HG03045 (cell line): ENCODE data around the gene PFKFB2.

Experiments used
- ATAC-seq: cut with Tn5 transposase; IDR thresholded peaks from one replicate; pipeline ENCODE4 v1.9.1; 2021; ENCODE audit warnings: mild to moderate bottlenecking, moderate library complexity; ENCODE audit not compliant: unreplicated experiment

PFKFB2 gene

GRCh38 chr1:207021876-207022596 is 31.0 kb upstream of the PFKFB2 start:
- ATAC-seq: no peak

GRCh38 chr1:207022996-207023679 is 29.9 kb upstream of the PFKFB2 start:
- no peak for ATAC-seq

GRCh38 chr1:207024202-207025145 is 28.6 kb upstream of the PFKFB2 start:
- ATAC-seq: no peak

GRCh38 chr1:207025146-207025880 is 27.8 kb upstream of the PFKFB2 start:
- no peak for ATAC-seq

- ATAC-seq: no peak
Observed at GRCh38 chr1:207026104-207026534, 27.0 kb upstream of the PFKFB2 start.

GRCh38 chr1:207027206-207027777 is 25.8 kb upstream of the PFKFB2 start:
- ATAC-seq: no peak

GRCh38 chr1:207027921-207028320 is 25.2 kb upstream of the PFKFB2 start:
- ATAC-seq: no peak

GRCh38 chr1:207028884-207029650 is 24.0 kb upstream of the PFKFB2 start:
- ATAC-seq: no peak

- ATAC-seq: no peak
Observed at GRCh38 chr1:207029701-207030521, 23.2 kb upstream of the PFKFB2 start.

- no peak for ATAC-seq
Observed at GRCh38 chr1:207030522-207031009, 22.5 kb upstream of the PFKFB2 start.

- no peak for ATAC-seq
Observed at GRCh38 chr1:207031016-207031415, 22.1 kb upstream of the PFKFB2 start.

GRCh38 chr1:207031632-207032264 is 21.3 kb upstream of the PFKFB2 start:
- ATAC-seq: no peak

- ATAC-seq: no peak
Observed at GRCh38 chr1:207032528-207033017, 20.5 kb upstream of the PFKFB2 start, which contains the start of gene C1orf116. TSS of gene C1orf116 (minus strand) at chr1:207032756. CDS start at chr1:207027598, 5,158 bp downstream.

- no peak for ATAC-seq
Observed at GRCh38 chr1:207033302-207033701, 19.8 kb upstream of the PFKFB2 start.

GRCh38 chr1:207034208-207034607 is 18.9 kb upstream of the PFKFB2 start:
- ATAC-seq: no peak

GRCh38 chr1:207034998-207035397 is 18.1 kb upstream of the PFKFB2 start:
- no peak for ATAC-seq

- no peak for ATAC-seq
Observed at GRCh38 chr1:207035877-207036551, 17.1 kb upstream of the PFKFB2 start.
